PC-3 (cell line): ENCODE results near the gene KRT82. TPM values are rescaled to one million over a fixed set of nuclear protein-coding genes. Genes with fewer than 3 reads are reported as not detected.

Experiments
- ATAC-seq: fragments of 200-7000 bp; cut with Tn5 transposase; 2 replicates; pipeline ENCODE4 v1.9.1; 2020; ENCODE audit warnings: mild to moderate bottlenecking, moderate library complexity
- BruUV-seq: library from RNA; stranded (reverse); fragments of 400-500 nt; replicated peaks from 2 replicates; lab custom pipeline; 2021; lab: Mats Ljungman, UMichigan
- CTCF ChIA-PET: fragments of 300-600 bp; sonication (Branson Sonifier 250); formaldehyde crosslinking; loops from one replicate; lab custom pipeline; 2022; ENCODE audit warnings: antibody characterized with exemption; lab: Charles Lee
- POLR2A ChIA-PET: fragments of 300-600 bp; sonication (Branson Sonifier 250); formaldehyde crosslinking; loops from one replicate; lab custom pipeline; 2022; ENCODE audit warnings: antibody characterized with exemption; ENCODE audit not compliant: unreplicated experiment; lab: Charles Lee
- DNase-seq: peaks from one replicate; pipeline ENCODE4 v3.0.0-alpha.2; 2015
- H2AFZ ChIP-seq: fragments of 300-600 bp; sonication (generic); 2 replicates; pipeline ENCODE4 v1.6.0; 2016; ENCODE audit warnings: antibody characterized with exemption, low read length
- H3F3A ChIP-seq: fragments of 300-600 bp; sonication (generic); one replicate; pipeline ENCODE4 v1.6.0; 2017; ENCODE audit warnings: antibody characterized with exemption, low read length, control low read depth, mild to moderate bottlenecking; ENCODE audit not compliant: unreplicated experiment
- H3K27ac ChIP-seq: fragments of 300-600 bp; sonication (generic); 2 replicates; pipeline ENCODE4 v1.5.1; 2016; ENCODE audit warnings: mild to moderate bottlenecking, low read length
- H3K27me3 ChIP-seq: fragments of 300-600 bp; sonication (generic); 2 replicates; pipeline ENCODE4 v1.6.1; 2016; ENCODE audit warnings: low read length, mixed read lengths
- H3K36me3 ChIP-seq: fragments of 300-600 bp; sonication (generic); 2 replicates; pipeline ENCODE4 v1.6.1; 2016; ENCODE audit warnings: low read depth, mixed run types, low read length, mixed read lengths
- H3K4me1 ChIP-seq: fragments of 300-600 bp; sonication (generic); 2 replicates; pipeline ENCODE4 v1.5.1; 2016; ENCODE audit warnings: low read length; ENCODE audit not compliant: insufficient read depth
- H3K4me2 ChIP-seq: fragments of 300-600 bp; sonication (generic); 2 replicates; pipeline ENCODE4 v1.6.0; 2016; ENCODE audit warnings: low read length
- H3K4me3 ChIP-seq: fragments of 300-600 bp; sonication (generic); 2 replicates; pipeline ENCODE4 v1.5.1; 2016; ENCODE audit warnings: mild to moderate bottlenecking, low read length, mixed read lengths
- H3K79me2 ChIP-seq: fragments of 300-600 bp; sonication (generic); 2 replicates; pipeline ENCODE4 v1.6.1; 2017; ENCODE audit warnings: low read length, mixed read lengths
- H3K9ac ChIP-seq: fragments of 300-600 bp; sonication (generic); 2 replicates; pipeline ENCODE4 v1.6.0; 2016; ENCODE audit warnings: mild to moderate bottlenecking, low read length
- H3K9me2 ChIP-seq: fragments of 300-600 bp; sonication (generic); replicated peaks from 2 replicates; pipeline ENCODE4 v1.6.1; 2016; ENCODE audit warnings: mixed run types, low read length, mixed read lengths
- H3K9me3 ChIP-seq: fragments of 300-600 bp; sonication (generic); 2 replicates; pipeline ENCODE4 v1.6.1; 2016; ENCODE audit warnings: low read length, mixed read lengths
- H4K20me1 ChIP-seq: fragments of 300-600 bp; sonication (generic); 2 replicates; pipeline ENCODE4 v1.6.1; 2016; ENCODE audit warnings: low read length, mixed read lengths
- CTCF ChIP-seq: fragments of 300-600 bp; sonication (generic); conservative IDR thresholded peaks from 2 replicates; pipeline ENCODE4 v1.5.1; 2017; ENCODE audit warnings: antibody characterized with exemption, low read depth, mild to moderate bottlenecking, low read length
- EZH2 ChIP-seq: fragments of 300-600 bp; sonication (generic); IDR thresholded peaks from one replicate; pipeline ENCODE4 v1.6.1; 2017; ENCODE audit warnings: antibody characterized with exemption, mild to moderate bottlenecking, low read length; ENCODE audit not compliant: unreplicated experiment
- EZH2phosphoT487 ChIP-seq: fragments of 300-600 bp; sonication (generic); IDR thresholded peaks from 2 replicates; pipeline ENCODE4 v1.6.1; 2018; ENCODE audit warnings: mild to moderate bottlenecking, antibody characterized with exemption, low read length, borderline replicate concordance
- intact Hi-C: fragments of 100-400 bp; cut with micrococcal nuclease; formaldehyde crosslinking; loops from 2 replicates; pipeline ENCODE4 v1.9.0; 2023
- total RNA-seq: library from RNA; depleted of rRNA; stranded (reverse); fragments of >200 nt; gene quantifications from 2 replicates; pipeline ENCODE4 v1.2.3, GENCODE V29; 2014

Gene KRT82
- total RNA-seq, 1 experiment from 2014 or later = 0.29 TPM

GRCh38 chr12:52402377-52402776 is 3.8 kb downstream of the KRT82 start:
- no peak overlapping the region for H3K9ac ChIP-seq
- ChIA-PET POLR2A (no interaction called here), CTCF (no interaction called here)
- no peaks in the 10 kb centered on the region for H4K20me1 ChIP-seq
- no peaks in the 10 kb centered on the region for H3K79me2 ChIP-seq
- no peak overlapping the region for H3K27ac ChIP-seq
- no peaks in the 10 kb centered on the region for H3K9me2 ChIP-seq
- no peak overlapping the region for H3K4me3 ChIP-seq
- DNase-seq = no peak
- TF ChIP-seq EZH2 (no peak), EZH2phosphoT487 (no peak), CTCF (no peak)
- H3F3A ChIP-seq = no peaks in the 10 kb centered on the region
- no TSS peak for BruUV-seq
- no peak overlapping the region for H3K4me2 ChIP-seq
- H3K9me3 ChIP-seq = no peaks in the 10 kb centered on the region
- no peaks in the 10 kb centered on the region for H3K36me3 ChIP-seq
- H2AFZ ChIP-seq = no peak overlapping the region
- no peaks in the 10 kb centered on the region for H3K27me3 ChIP-seq
- H3K4me1 ChIP-seq = no peaks in the 10 kb centered on the region
- ATAC-seq = no peak
- intact Hi-C loops = no loop called here

GRCh38 chr12:52401926-52402325 is 4.2 kb downstream of the KRT82 start:
- no peak for ATAC-seq
- Histone ChIP-seq H3K27ac (no peak overlapping the region), H3K4me2 (no peak overlapping the region), H3F3A (no peaks in the 10 kb centered on the region), H3K9ac (no peak overlapping the region), H3K79me2 (no peaks in the 10 kb centered on the region), H3K4me1 (no peaks in the 10 kb centered on the region), H3K27me3 (no peaks in the 10 kb centered on the region), H3K4me3 (no peak overlapping the region), H3K36me3 (no peaks in the 10 kb centered on the region), H4K20me1 (no peaks in the 10 kb centered on the region), H2AFZ (no peak overlapping the region), H3K9me3 (no peaks in the 10 kb centered on the region), H3K9me2 (no peaks in the 10 kb centered on the region)
- DNase-seq = no peak
- ChIA-PET POLR2A (no interaction called here), CTCF (no interaction called here)
- no TSS peak for BruUV-seq
- intact Hi-C loops = no loop called here
- TF ChIP-seq EZH2 (no peak), EZH2phosphoT487 (no peak), CTCF (no peak)

- H3K9ac ChIP-seq = no peak overlapping the region
- no peak overlapping the region for H3K27ac ChIP-seq
- ATAC-seq = no peak
- CTCF ChIA-PET = no interaction called here
- H3K27me3 ChIP-seq = no peaks in the 10 kb centered on the region
- no peak overlapping the region for H3K4me2 ChIP-seq
- H3K36me3 ChIP-seq = no peaks in the 10 kb centered on the region
- BruUV-seq = no TSS peak
- intact Hi-C loops = no loop called here
- no peak overlapping the region for H2AFZ ChIP-seq
- no peaks in the 10 kb centered on the region for H3K4me1 ChIP-seq
- H3K9me3 ChIP-seq = no peaks in the 10 kb centered on the region
- H3K79me2 ChIP-seq = no peaks in the 10 kb centered on the region
- TF ChIP-seq EZH2phosphoT487 (no peak), EZH2 (no peak), CTCF (no peak)
- no peaks in the 10 kb centered on the region for H3F3A ChIP-seq
- no peaks in the 10 kb centered on the region for H3K9me2 ChIP-seq
- DNase-seq = no peak
- no peaks in the 10 kb centered on the region for H4K20me1 ChIP-seq
- POLR2A ChIA-PET = no interaction called here
- H3K4me3 ChIP-seq = no peak overlapping the region
Measured at GRCh38 chr12:52401526-52401925, 4.6 kb downstream of the KRT82 start.
